Esophagus squamous epithelium (tissue), 5 donors: ENCODE measurements around the gene MGAT4B. TPM values are rescaled to one million over a fixed set of nuclear protein-coding genes. Genes with fewer than 3 reads are reported as not detected.
A peak's percentile ranks its signal among the peaks of the same experiment; 100 is the strongest.

ENCODE experiments used
- DNase-seq: peaks from one replicate; lab custom pipeline; 2025; lab: John Stamatoyannopoulos, UW
- H3K27ac ChIP-seq, 4 donors: fragments of 200-600 bp; sonication (generic); one replicate each; pipeline ENCODE4 v1.5.1; 2016 to 2019; ENCODE audit warnings: mild to moderate bottlenecking in 1 of 4
- H3K27me3 ChIP-seq, 4 donors: fragments of 200-600 bp; sonication (generic); 1 replicate in 3 of 4; 2 replicates in 1 of 4; pipeline versions ENCODE4 v1.5.1 to v1.6.0; 2017 to 2021; ENCODE audit warnings: antibody characterized with exemption in 1 of 4
- H3K36me3 ChIP-seq, 3 donors: fragments of 200-600 bp; sonication (generic); one replicate each; pipeline ENCODE4 v1.5.1; 2016 to 2019
- H3K4me1 ChIP-seq, 3 donors: fragments of 200-600 bp; sonication (generic); one replicate each; pipeline ENCODE4 v1.5.1; 2017 to 2019
- H3K4me3 ChIP-seq, 4 donors: fragments of 200-600 bp; sonication (generic); 1 replicate in 3 of 4; 2 replicates in 1 of 4; pipeline ENCODE4 v1.5.1; 2016 to 2019; ENCODE audit warnings: mild to moderate bottlenecking in 2 of 4, moderate library complexity in 1 of 4
- H3K9me3 ChIP-seq, 3 donors: fragments of 200-600 bp; sonication (generic); one replicate each; pipeline ENCODE4 v1.5.1; 2016 to 2019
- POLR2A ChIP-seq, 4 donors: fragments of 450-650 bp; IDR thresholded peaks; one replicate each; pipeline ENCODE4 v1.6.1; 2017; ENCODE audit warnings: antibody characterized with exemption in 4 of 4, mild to moderate bottlenecking in 4 of 4, moderate library complexity in 3 of 4
- WGBS, 2 donors: methylation state at CpG; one replicate each; pipeline ENCODE4 v1.1.5; 2018; 5-methylcytosine and 5-hydroxymethylcytosine counted together
- intact Hi-C: fragments of 100-400 bp; cut with DNase I; formaldehyde crosslinking; loops from one replicate; pipeline ENCODE4 v1.15.0; 2022
- total RNA-seq, 4 donors: library from RNA; depleted of rRNA; stranded (reverse); fragments of >200 nt; gene quantifications; one replicate each; pipeline ENCODE4 v1.1.0, GENCODE V29; 2016
- TF ChIP-seq, protein P1 (sequence below), 6 experiments: fragments of 450-650 bp in 4 of 6; fragments of 200-600 bp in 2 of 6; sonication (generic) in 2 of 6; IDR thresholded peaks; one replicate each; pipeline ENCODE4 v1.5.1; 2016 to 2019; ENCODE audit warnings: antibody characterized with exemption in 6 of 6, mild to moderate bottlenecking in 4 of 6, moderate library complexity in 4 of 6
- donor health status: DM: yes; HTN: yes; CAD: no.

MGAT4B gene
- total RNA-seq, 4 donors from 2014 or later = 68.5 to 119 (median 87.7) TPM

DNA sequence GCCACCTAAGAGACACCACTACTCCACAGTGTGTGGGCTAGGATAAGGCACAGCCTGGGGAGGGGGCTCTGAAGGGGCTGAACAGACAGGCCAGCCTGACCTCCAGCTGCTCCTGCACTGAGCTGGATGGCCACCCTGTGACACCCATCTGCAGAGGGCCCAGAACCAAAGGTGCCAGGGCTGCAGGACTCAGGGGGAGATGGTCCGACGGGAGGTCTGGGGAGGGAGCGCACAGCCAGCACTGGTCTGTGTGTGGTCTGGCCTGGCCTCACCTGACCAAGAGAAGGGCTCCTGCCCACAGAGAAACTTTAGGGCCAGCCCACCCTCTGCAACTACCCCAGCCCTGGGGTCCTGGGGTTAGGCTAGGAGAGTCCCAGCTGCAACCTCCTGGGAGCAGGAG lies 12.1 kb downstream of the MGAT4B start:
- TF ChIP-seq POLR2A (IDR thresholded peaks at IDR 0.05) = no peak
- TF ChIP-seq, protein P1, sequence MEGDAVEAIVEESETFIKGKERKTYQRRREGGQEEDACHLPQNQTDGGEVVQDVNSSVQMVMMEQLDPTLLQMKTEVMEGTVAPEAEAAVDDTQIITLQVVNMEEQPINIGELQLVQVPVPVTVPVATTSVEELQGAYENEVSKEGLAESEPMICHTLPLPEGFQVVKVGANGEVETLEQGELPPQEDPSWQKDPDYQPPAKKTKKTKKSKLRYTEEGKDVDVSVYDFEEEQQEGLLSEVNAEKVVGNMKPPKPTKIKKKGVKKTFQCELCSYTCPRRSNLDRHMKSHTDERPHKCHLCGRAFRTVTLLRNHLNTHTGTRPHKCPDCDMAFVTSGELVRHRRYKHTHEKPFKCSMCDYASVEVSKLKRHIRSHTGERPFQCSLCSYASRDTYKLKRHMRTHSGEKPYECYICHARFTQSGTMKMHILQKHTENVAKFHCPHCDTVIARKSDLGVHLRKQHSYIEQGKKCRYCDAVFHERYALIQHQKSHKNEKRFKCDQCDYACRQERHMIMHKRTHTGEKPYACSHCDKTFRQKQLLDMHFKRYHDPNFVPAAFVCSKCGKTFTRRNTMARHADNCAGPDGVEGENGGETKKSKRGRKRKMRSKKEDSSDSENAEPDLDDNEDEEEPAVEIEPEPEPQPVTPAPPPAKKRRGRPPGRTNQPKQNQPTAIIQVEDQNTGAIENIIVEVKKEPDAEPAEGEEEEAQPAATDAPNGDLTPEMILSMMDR (IDR thresholded peaks at IDR 0.05) = no peak
- Histone ChIP-seq H3K36me3 (peaks cover 16 to 26% (median 17%) of the 10 kb centered on the region in 3 donors), H3K27me3 (no peaks in the 10 kb centered on the region), H3K4me1 (peaks cover 41 to 66% (median 43%) of the 10 kb centered on the region in 3 donors), H3K27ac (peak overlapping the region in 3 of 4 donors; percentile 81 to 93 (median 88)), H3K9me3 (no peaks in the 10 kb centered on the region), H3K4me3 (peak overlapping the region in 3 of 4 donors; percentile 48 to 70 (median 68))
- intact Hi-C loops = no loop called here
- DNase-seq = no peak
- WGBS, 2 donors = 87% methylated on average over 3 of the region's 3 CpGs; no CpG with 5 or more reads in 1 of the 2 donors

DNA sequence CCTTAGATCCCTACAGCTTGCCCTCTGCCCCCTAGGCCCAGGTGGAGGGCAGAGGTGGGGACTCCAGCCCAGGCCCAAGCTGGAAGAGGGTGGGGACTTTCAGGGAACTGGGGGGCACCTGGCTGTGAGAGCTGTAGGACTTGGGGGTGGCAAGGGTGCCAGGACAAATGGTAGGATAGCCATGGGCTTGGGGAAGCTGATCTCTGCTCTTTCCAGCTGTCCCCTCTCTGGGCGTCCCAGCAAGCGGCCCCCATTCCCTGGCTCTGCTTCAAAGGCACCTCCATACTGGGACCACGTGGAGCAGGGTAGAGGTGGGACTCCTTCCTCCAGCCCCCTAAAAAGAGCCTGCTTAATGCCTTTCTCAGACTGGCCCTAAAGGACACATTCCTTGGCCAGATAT lies 12.5 kb downstream of the MGAT4B start:
- Histone ChIP-seq H3K4me3 (peak overlapping the region in 3 of 4 donors; percentile 48 to 70 (median 68)), H3K36me3 (peaks cover 11 to 22% (median 13%) of the 10 kb centered on the region in 3 donors), H3K27ac (peak overlapping the region; percentile 9 to 93 (median 84)), H3K27me3 (no peaks in the 10 kb centered on the region), H3K9me3 (no peaks in the 10 kb centered on the region), H3K4me1 (peaks cover 41 to 66% (median 43%) of the 10 kb centered on the region in 3 donors)
- intact Hi-C loops = no loop called here
- no CpG with 5 or more reads among the region's 3 CpGs for WGBS, 2 donors
- no peak for DNase-seq
- TF ChIP-seq, protein P1 (IDR thresholded peaks at IDR 0.05) = no peak
- TF ChIP-seq POLR2A (IDR thresholded peaks at IDR 0.05) = no peak

DNA sequence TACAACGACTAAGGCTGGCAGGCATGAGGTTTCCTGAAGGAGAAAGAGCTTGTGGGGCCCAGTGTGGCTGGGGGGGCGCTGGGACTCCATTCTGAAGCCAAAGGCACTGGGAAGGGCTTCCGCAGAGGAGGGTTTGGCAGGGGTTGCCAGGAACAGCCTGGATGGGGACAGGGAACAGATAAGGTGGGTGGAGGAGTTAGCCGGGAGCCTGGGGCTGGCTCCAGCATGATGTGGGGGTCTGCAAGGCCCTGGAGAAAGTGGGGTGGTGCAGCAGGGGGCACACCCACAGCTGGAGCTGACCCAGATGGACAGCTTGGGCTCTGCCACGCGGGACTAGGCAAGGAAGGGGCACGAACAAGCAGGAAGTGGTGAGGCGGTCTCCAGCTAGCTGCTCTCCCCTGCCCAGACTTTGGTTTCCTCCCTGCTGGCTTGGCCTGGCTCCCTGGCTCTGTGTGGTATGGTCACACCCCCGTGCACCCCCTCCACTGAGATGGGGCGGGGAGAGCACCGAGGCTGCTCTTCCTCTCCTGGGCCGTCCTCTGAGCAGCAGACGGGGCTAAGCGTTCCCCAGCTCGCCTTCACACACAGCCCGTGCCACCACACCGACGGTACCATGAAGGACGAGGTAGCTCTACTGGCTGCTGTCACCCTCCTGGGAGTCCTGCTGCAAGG lies 13.1 kb downstream of the MGAT4B start, which contains the start of gene LTC4S:
LTC4S (plus strand) TSS at position 519 of the 672 bp plus-strand sequence; CDS start at position 614, 95 bp downstream.
- peak in 1 of 4 donors; percentile 16 for TF ChIP-seq POLR2A (IDR thresholded peaks at IDR 0.05)
- TF ChIP-seq, protein P1 (IDR thresholded peaks at IDR 0.05) = no peak
- peak; percentile 38 for DNase-seq
- Histone ChIP-seq H3K27ac (peak within 1 kb of the TSS; percentile 45 to 93 (median 84)), H3K9me3 (no peaks in the 10 kb centered on the region), H3K4me1 (peaks cover 41 to 66% (median 43%) of the 10 kb centered on the region in 3 donors), H3K27me3 (no peaks in the 10 kb centered on the region), H3K4me3 (peak within 1 kb of the TSS in 3 of 4 donors; percentile 48 to 70 (median 68)), H3K36me3 (peaks cover 7 to 17% (median 7%) of the 10 kb centered on the region in 3 donors)
- 11 to 12% methylated on average over 7 to 13 of the region's 19 CpGs for WGBS, 2 donors
- intact Hi-C loops = no loop called here

DNA sequence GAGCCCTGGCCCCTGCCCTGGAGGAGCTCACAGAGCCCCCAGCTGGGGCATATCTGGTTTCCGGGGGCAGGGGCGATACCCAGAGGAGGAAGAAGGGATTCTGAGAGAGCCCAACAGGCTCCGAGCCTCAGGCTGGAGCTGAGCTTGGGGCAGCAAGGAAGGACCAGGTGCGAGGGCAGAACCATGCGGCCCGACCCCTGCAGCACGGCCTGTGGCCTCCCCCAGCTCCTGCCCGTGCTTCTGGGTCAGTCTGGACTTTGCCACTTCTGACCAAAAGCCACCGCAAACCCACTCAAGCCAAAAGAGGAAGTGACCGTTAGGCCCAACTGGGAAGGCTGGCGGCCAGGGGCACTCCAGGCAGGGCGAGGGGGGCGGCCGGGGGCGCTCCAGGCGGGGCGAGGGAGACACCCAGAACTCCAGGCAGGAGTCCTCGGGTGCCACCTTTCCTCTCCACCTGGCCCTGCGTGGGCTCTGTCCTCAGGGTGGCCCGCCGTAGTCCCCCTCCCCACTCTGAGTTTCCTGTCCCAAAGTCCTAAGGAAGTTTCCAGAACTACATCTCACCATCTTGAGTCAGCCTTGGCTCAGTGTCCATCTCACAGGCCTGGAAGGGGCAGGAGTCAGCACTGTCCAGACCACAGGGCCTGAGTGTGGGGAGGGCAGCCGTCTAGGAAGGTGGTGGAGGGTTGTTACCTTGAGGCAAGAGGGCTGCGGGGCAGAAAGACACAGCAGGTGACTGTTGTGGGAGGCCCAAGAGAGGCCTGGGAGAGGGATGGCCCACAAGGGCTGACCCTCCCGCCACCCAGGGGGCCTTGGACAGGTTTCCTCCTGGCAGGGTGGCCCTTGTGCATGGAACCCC lies 13.8 kb downstream of the MGAT4B start:
- H3K9me3 ChIP-seq = no peaks in the 10 kb centered on the region
- TF ChIP-seq, protein P1 (IDR thresholded peaks at IDR 0.05) = no peak
- no peak for TF ChIP-seq POLR2A (IDR thresholded peaks at IDR 0.05)
- H3K36me3 ChIP-seq = peaks cover 0 to 9% (median 6%) of the 10 kb centered on the region in 3 donors
- WGBS, 2 donors = 76 to 82% methylated on average over 5 to 13 of the region's 24 CpGs
- no peaks in the 10 kb centered on the region for H3K27me3 ChIP-seq
- H3K4me1 ChIP-seq = peaks cover 41 to 64% (median 43%) of the 10 kb centered on the region in 3 donors
- no peak for DNase-seq
- intact Hi-C loops = no loop called here
- H3K4me3 ChIP-seq = no peak overlapping the region
- H3K27ac ChIP-seq = peak overlapping the region; percentile 45 to 93 (median 84)
